Effector CD8-positive, alpha-beta T cell (primary cell): ENCODE results near the gene EFHD1.

ENCODE experiments used
- DNase-seq: peaks from one replicate; lab custom pipeline; 2025; lab: John Stamatoyannopoulos, UW
- total RNA-seq, 4 experiments: gene quantifications; one replicate each; lab custom pipeline; 2026; lab: John Stamatoyannopoulos, UW

EFHD1 gene, protein sequence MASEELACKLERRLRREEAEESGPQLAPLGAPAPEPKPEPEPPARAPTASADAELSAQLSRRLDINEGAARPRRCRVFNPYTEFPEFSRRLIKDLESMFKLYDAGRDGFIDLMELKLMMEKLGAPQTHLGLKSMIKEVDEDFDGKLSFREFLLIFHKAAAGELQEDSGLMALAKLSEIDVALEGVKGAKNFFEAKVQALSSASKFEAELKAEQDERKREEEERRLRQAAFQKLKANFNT
- 0.44 to 2.7 (median 0.90) reads per million in 4 experiments for total RNA-seq

DNA sequence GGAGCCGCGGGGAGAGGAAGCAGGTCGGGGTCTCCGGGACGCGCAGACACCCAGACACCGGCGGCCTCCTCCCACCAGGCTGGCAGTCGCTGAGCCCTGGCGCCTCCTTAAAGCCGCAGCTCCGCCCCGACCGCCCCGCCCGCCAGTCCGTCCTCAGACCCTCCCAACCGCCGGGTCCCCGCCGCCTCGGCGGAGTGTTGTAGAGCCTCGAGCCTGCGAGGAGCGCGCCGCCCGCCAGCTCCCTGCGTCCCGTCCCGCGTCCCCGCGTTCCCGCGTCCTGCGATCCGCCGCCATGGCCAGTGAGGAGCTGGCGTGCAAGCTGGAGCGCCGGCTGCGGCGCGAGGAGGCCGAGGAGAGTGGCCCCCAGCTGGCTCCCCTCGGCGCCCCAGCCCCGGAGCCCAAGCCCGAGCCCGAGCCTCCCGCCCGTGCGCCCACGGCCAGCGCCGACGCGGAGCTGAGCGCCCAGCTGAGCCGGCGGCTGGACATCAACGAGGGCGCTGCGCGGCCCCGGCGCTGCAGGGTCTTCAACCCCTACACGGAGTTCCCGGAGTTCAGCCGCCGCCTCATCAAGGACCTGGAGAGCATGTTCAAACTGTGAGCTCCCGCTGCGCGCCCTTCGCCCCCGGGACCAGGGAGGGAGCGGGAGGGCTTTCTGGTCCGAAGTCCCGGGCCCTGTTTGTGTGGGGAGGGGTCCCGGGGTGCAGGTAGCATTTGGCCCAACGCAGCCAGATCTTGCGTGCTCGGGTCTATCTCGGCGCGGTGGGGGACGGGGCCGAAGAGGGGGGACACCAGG is at the start of gene EFHD1:
Gene EFHD1 (plus strand): TSS at position 192 of the 793 bp plus-strand sequence. CDS start 101 bp downstream, at position 293.
- DNase-seq: peak; percentile 7

DNA sequence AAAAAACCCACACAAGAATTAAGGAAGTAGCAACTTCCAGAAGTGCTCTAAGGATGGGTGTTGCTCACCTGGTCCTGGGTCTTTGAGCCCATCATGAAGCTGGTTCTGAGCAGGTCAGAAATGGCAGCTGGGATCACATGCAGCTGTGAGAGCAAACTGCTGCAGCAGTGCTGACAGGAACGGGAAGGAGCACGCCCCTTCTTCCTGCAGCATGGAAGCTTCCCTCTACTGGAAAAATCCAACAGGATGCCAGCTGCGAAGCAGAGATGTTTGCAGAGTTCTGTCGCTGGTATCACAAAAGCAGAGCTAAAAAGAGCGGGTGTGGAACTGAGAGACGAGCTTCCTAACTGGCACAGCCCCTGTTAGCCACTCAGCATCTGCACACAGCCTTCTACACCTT is 49.2 kb upstream of the EFHD1 start:
- no peak for DNase-seq

- no peak for DNase-seq
Measured at GRCh38 chr2:232586943-232587505, 46.4 kb upstream of the EFHD1 start.

DNA sequence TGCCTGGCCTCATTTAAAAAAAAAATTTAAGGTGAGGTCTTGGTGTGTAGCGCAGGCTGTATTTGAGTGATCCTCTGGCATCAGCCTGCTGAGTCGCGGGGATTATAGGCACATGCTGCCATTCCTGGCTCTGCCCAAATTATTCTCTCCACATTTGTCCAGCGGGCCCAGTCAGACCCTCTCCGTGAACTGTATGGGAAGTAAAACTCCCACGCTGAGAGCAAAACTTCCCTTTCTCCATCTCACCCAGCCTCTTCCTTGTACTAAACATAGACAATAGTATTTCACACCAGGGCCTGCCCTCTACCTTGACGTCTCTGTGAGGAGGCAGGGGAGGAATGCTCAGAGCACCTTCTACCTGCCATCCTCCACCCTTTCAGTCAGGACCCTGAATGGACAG is 45.9 kb upstream of the EFHD1 start:
- DNase-seq: no peak

GRCh38 chr2:232588031-232588430 is 45.4 kb upstream of the EFHD1 start:
- DNase-seq: no peak

DNA sequence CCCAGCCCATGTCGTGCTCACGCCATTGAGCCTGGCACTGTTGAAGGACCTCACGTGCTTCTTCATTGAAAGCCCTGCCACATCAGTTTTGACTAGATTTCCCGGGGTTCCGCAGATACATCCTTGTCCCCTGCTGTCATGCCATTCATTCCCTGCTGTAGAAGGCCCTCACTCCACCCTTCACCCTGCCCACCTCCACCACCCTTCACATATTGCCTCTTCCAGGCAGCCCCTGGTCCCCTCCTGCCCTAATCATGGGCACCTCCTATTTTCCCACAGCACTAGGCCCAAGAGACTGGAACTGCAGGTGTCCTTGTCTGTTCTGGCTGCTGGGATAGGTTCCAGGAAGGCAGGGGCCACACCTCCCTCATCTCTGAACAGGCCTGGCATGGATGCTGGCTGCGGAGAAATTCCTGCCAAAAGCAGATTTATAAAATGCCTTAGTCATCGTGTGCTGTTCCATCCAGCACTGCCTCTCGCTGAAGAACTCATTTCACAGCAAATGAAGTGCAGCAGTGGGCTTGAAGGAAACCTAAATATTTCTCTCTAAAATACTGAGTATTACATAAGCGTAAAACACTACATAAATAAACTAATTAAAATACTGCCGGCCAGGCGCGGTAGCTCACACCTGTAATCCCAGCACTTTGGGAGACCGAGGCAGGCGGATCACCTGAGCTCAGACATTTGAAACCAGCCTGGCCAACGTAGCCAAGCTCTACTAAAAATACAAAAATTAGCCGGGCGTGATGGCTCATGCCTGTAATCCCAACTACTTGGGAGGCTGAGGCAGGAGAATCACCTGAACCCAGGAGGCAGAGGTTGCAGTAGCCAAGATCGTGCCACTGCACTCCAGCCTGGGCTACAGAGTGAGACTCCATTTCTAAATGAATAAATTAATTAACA is 44.5 kb upstream of the EFHD1 start:
- DNase-seq: no peak

GRCh38 chr2:232592772-232593395 is 40.5 kb upstream of the EFHD1 start:
- DNase-seq: no peak

DNA sequence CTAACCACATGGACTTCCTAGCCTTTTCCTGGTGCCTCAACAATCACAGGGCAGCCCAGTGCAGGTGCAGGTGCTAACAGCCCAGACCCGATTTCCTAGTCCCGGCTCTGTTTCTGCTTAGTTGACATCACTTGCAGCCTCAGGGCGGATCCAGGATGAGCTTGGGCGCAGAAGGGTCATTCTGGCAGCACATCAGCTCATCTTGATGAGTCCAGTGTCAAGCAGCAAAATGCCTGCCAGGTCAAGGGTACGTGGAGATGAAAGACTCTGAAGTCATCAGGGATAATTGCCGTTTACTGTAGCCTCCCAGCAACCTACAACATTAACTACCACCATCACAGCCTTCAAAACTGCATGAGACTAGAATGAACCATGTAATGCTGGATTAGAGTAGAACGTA is 39.4 kb upstream of the EFHD1 start:
- DNase-seq: no peak

DNA sequence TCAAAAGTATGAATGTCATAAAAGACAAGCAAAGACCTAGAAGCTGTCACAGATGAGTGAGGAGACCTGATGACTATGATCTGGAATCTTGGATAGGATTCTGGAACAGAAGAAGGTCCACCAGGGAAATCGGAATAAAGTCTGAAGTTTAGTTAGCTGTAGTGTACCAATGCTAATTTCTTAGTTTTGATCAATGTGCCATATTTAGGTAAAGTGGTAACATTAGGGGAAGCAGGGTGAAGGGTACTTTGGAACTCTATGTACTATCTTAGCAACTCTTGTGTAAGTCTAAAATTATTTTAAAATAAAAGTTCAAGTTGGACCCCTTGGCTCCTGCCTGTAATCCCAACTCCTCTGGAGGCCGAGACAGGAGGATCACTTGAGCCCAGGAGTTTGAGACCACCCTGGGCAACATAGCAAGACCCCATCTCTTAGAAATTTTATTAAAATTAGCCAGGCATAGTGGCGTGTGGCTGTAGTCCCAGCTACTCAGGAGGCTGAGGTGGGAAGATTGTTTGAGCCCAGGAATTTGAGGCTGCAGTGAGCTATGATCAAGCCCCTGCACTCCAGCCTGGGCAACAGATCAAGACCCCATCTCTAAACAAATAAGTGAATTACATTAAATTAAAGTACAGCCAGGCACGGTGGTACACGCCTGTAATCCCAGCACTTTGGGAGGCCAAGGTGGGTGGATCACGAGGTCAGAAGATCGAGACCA is 35.9 kb upstream of the EFHD1 start:
- DNase-seq: no peak

DNA sequence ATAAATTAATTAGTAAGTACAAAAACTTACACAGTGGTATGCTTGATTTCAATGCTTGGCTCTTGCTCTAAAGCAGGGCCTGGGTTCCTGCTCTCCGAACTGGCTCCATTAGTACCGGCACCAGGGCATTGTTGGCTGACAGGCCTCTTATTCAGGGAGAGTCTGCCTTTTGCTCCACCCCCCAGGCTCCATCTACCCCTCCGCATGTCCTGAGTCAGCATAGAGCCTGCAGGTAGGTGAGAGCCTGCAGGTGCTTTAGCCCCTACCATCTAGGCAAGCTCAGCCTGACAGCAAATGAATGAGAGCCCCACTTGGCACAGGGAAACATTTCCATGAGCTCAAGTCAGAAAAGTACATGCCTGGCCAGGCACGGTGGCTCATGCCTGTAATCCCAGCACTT is 35.1 kb upstream of the EFHD1 start:
- DNase-seq: no peak

- no peak for DNase-seq
Measured at GRCh38 chr2:232600053-232600773, 33.2 kb upstream of the EFHD1 start.

GRCh38 chr2:232603283-232603682 is 30.1 kb upstream of the EFHD1 start:
- no peak for DNase-seq

GRCh38 chr2:232604535-232604934 is 28.9 kb upstream of the EFHD1 start:
- DNase-seq: no peak

GRCh38 chr2:232607011-232607410 is 26.4 kb upstream of the EFHD1 start:
- no peak for DNase-seq

- DNase-seq: no peak
Measured at GRCh38 chr2:232609607-232610006, 23.8 kb upstream of the EFHD1 start.

DNA sequence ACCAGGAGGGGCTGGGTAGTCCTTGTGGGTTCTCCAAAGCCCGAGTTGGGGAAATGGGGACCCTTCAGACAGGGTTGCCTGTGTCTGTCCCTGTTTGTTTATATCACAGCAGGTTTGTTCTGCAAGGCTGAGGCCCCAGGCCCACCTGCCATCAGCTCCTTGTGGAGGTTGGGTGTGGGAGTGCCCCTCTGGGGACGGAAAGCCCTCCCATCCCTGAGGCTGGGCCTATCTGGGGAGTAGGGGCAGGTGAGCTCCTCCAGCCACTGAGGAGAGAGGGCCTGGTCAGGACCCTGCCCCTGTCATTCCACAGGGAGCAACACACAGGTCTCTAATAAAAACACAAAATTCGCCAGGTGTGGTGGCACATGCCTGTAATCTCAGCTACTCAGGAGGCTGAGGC is 23.3 kb upstream of the EFHD1 start:
- no peak for DNase-seq

GRCh38 chr2:232611061-232611460 is 22.3 kb upstream of the EFHD1 start:
- DNase-seq: no peak

GRCh38 chr2:232611559-232612218 is 21.7 kb upstream of the EFHD1 start:
- DNase-seq: peak; percentile 66

GRCh38 chr2:232613538-232614134 is 19.8 kb upstream of the EFHD1 start:
- DNase-seq: no peak
